K562 (cell line): ENCODE data around the gene GTPBP2. TPM values are rescaled to one million over a fixed set of nuclear protein-coding genes. Genes with fewer than 3 reads are reported as not detected.
A peak's percentile ranks its signal among the peaks of the same experiment; 100 is the strongest.

Experiments
- ARID2 ChIP-seq: fragments of 450-650 bp; IDR thresholded peaks from 2 replicates; pipeline ENCODE4 v1.6.1; 2017; ENCODE audit warnings: antibody characterized with exemption, mild to moderate bottlenecking
- COPS2 ChIP-seq: fragments of 450-650 bp; conservative IDR thresholded peaks from 2 replicates; pipeline ENCODE4 v1.6.1; 2016; ENCODE audit warnings: mild to moderate bottlenecking, moderate library complexity
- CREB1 ChIP-seq, 2 experiments: sonication (generic) in 1 of 2; formaldehyde crosslinking in 1 of 2; IDR thresholded peaks; 2 replicates each; pipeline versions ENCODE4 v1.6.1 to v1.8.0; 2012 to 2022; ENCODE audit warnings: inconsistent platforms in 1 of 2, mild to moderate bottlenecking in 1 of 2, missing genetic modification reagents in 1 of 2, moderate library complexity in 1 of 2
- CREM ChIP-seq: IDR thresholded peaks from 2 replicates; pipeline ENCODE4 v1.6.1; 2014; ENCODE audit warnings: antibody characterized with exemption, low read depth
- FOXJ2 ChIP-seq: fragments of 200-800 bp; sonication (Bioruptor generic); IDR thresholded peaks from 2 replicates; pipeline ENCODE4 v1.6.1; 2016; ENCODE audit warnings: missing genetic modification characterization, missing compliant biosample characterization
- HCFC1 ChIP-seq: IDR thresholded peaks from 2 replicates; pipeline ENCODE4 v1.6.1; 2012; ENCODE audit warnings: low read depth, low read length, improper control_type of control experiment
- HMGN3 ChIP-seq: IDR thresholded peaks from 2 replicates; pipeline ENCODE4 v1.6.1; 2011; ENCODE audit warnings: borderline replicate concordance, low read depth, mild to moderate bottlenecking, mixed read lengths, low read length; ENCODE audit not compliant: insufficient read length; ENCODE audit errors: extremely low read depth
- HNRNPLL ChIP-seq: fragments of 200-400 bp; formaldehyde crosslinking; IDR thresholded peaks from 2 replicates; pipeline ENCODE4 v1.6.1; 2017; ENCODE audit warnings: low read length, low read depth, mild to moderate bottlenecking; ENCODE audit not compliant: poor library complexity, severe bottlenecking
- HNRNPUL1 ChIP-seq: fragments of 200-400 bp; formaldehyde crosslinking; IDR thresholded peaks from 2 replicates; pipeline ENCODE4 v1.6.1; 2017; ENCODE audit warnings: low read length
- MAZ ChIP-seq, 2 experiments: fragments of 450-650 bp in 1 of 2; sonication (generic) in 1 of 2; formaldehyde crosslinking; IDR thresholded peaks in 1 of 2; conservative IDR thresholded peaks in 1 of 2; 2 replicates each; pipeline versions ENCODE4 v1.4.0 to v1.5.0; 2020; ENCODE audit warnings: mild to moderate bottlenecking in 1 of 2, missing genetic modification reagents in 1 of 2
- NR2C2 ChIP-seq, 2 experiments: fragments of 200-800 bp in 1 of 2; sonication (Bioruptor generic) in 1 of 2; sonication (generic) in 1 of 2; formaldehyde crosslinking in 1 of 2; IDR thresholded peaks; 2 replicates each; pipeline versions ENCODE4 v1.6.1 to v1.8.0; 2016 to 2022; ENCODE audit warnings: mild to moderate bottlenecking in 1 of 2, missing compliant biosample characterization in 1 of 2, missing genetic modification characterization in 1 of 2, missing genetic modification reagents in 1 of 2
- PHF20 ChIP-seq: fragments of 450-650 bp; IDR thresholded peaks from 2 replicates; pipeline ENCODE4 v1.6.1; 2018; ENCODE audit not compliant: partially characterized antibody
- RBFOX2 ChIP-seq: fragments of 200-400 bp; formaldehyde crosslinking; IDR thresholded peaks from 2 replicates; pipeline ENCODE4 v1.6.1; 2017; ENCODE audit warnings: low read depth, mild to moderate bottlenecking, low read length, moderate library complexity
- RBM22 ChIP-seq: fragments of 200-400 bp; formaldehyde crosslinking; IDR thresholded peaks from 2 replicates; pipeline ENCODE4 v1.6.1; 2018; ENCODE audit warnings: low read length, low read depth; ENCODE audit not compliant: poor library complexity, severe bottlenecking
- TCF7L2 ChIP-seq: fragments of 150-350 bp; IDR thresholded peaks from 2 replicates; pipeline ENCODE4 v1.6.1; 2016; ENCODE audit warnings: low read depth, mild to moderate bottlenecking, low read length, moderate library complexity
- ZFPM2 ChIP-seq: fragments of 250-450 bp; sonication (Bioruptor Pico); IDR thresholded peaks from 2 replicates; pipeline ENCODE4 v1.5.1; 2022; ENCODE audit warnings: mild to moderate bottlenecking
- ZNF197 ChIP-seq: fragments of 200-800 bp; sonication (Bioruptor generic); IDR thresholded peaks from 2 replicates; pipeline ENCODE4 v1.6.1; 2016; ENCODE audit warnings: low read depth, missing genetic modification characterization, missing compliant biosample characterization
- ZNF584 ChIP-seq: fragments of 200-800 bp; sonication (Bioruptor generic); IDR thresholded peaks from 2 replicates; pipeline ENCODE4 v1.6.1; 2016; ENCODE audit warnings: low read depth, mild to moderate bottlenecking, missing genetic modification characterization, missing compliant biosample characterization
- ZNF589 ChIP-seq: fragments of 200-800 bp; sonication (Bioruptor generic); IDR thresholded peaks from 2 replicates; pipeline ENCODE4 v1.6.1; 2016; ENCODE audit warnings: low read depth, missing genetic modification characterization, missing compliant biosample characterization
- ZNF76 ChIP-seq: fragments of 250-450 bp; sonication (Bioruptor Pico); IDR thresholded peaks from 2 replicates; pipeline ENCODE4 v1.4.0; 2020; ENCODE audit warnings: mild to moderate bottlenecking, moderate library complexity, borderline replicate concordance
- ZNF79 ChIP-seq: fragments of 250-450 bp; sonication (Bioruptor Pico); IDR thresholded peaks from 2 replicates; pipeline ENCODE4 v1.4.0; 2020; ENCODE audit warnings: low read depth, mild to moderate bottlenecking, moderate library complexity
- polyA plus RNA-seq, 8 experiments: library from polyadenylated mRNA; depleted of rRNA in 4 of 8; stranded (reverse) in 5 of 8; unstranded in 3 of 8; fragments of >200 nt; fragmentation: Nextera tagmentation in 2 of 8; fragmentation: Illumina TruSeq in 1 of 8; extraction: Ambion mirVana in 2 of 8; extraction: Trizol in 1 of 8; gene quantifications; 2 replicates each; pipeline versions ENCODE4 v1.2.1 to v1.2.3, GENCODE V29; 2011 to 2014; ENCODE audit warnings: inconsistent platforms in 1 of 8, missing spikeins in 1 of 8
- total RNA-seq, 7 experiments: library from RNA; depleted of rRNA in 6 of 7; stranded (reverse); fragments of >200 nt in 6 of 7; fragmentation: Illumina TruSeq in 2 of 7; extraction: Trizol in 2 of 7; gene quantifications; 2 replicates each; pipeline versions ENCODE4 v1.2.1 to v1.2.3, GENCODE V29; 2011 to 2021; ENCODE audit warnings: low replicate concordance in 1 of 7
- TF ChIP-seq, protein P1 (sequence below): sonication (generic); formaldehyde crosslinking; IDR thresholded peaks from 2 replicates; pipeline ENCODE4 v1.8.0; 2022; ENCODE audit warnings: mild to moderate bottlenecking, missing genetic modification reagents
- TF ChIP-seq, protein P2 (sequence below): IDR thresholded peaks from 2 replicates; pipeline ENCODE4 v1.6.1; 2011; ENCODE audit not compliant: insufficient read length; ENCODE audit errors: extremely low read depth
- TF ChIP-seq, protein P3 (sequence below): fragments of 250-450 bp; sonication (Bioruptor Pico); IDR thresholded peaks from 2 replicates; pipeline ENCODE4 v1.4.0; 2020; ENCODE audit warnings: mild to moderate bottlenecking
- TF ChIP-seq, protein P4 (sequence below): fragments of 250-450 bp; sonication (Bioruptor Pico); IDR thresholded peaks from 2 replicates; pipeline ENCODE4 v1.4.0; 2020

Gene GTPBP2
- total and polyA plus RNA-seq, 9 of the 15 experiments (the other 6 are each of a cell fraction or from before 2014, with no cell fraction given): 48.4 to 196 (median 111) TPM

DNA sequence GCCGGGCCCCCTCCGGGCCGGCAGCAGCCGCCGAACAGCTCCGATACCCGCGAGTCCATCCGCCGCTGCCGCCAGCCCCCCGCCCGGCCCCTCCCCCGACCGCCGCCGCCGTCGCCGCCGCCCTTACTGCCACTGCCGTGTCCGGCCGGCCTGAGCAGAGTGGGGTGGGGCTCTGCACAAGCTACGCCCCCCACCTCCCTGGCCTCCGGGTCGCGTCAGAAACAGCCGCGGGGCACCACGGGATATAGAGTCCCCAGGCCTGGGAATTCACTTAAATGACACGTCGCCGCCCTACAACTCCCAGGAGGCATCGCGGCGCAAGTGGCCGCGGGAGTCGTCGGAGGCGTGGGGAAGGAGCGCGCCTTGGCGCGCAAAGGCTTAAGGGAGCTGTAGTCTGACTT lies at the start of gene GTPBP2 (continued):
- peak; percentile 71 for TF ChIP-seq HNRNPLL
- TF ChIP-seq ZNF76 (CRISPR knock-in tag): no peak
- peak; percentile 88; the same call in 1 of the 2 replicates for TF ChIP-seq FOXJ2
- TF ChIP-seq ZFPM2 (CRISPR knock-in tag): no peak
- no peak for TF ChIP-seq HNRNPUL1
- TF ChIP-seq, protein P1, sequence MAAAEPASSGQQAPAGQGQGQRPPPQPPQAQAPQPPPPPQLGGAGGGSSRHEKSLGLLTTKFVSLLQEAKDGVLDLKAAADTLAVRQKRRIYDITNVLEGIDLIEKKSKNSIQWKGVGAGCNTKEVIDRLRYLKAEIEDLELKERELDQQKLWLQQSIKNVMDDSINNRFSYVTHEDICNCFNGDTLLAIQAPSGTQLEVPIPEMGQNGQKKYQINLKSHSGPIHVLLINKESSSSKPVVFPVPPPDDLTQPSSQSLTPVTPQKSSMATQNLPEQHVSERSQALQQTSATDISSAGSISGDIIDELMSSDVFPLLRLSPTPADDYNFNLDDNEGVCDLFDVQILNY: 0 out of 2 replicates have a peak, but pooled peaks have one; percentile 2
- peak; percentile 96 for TF ChIP-seq CREB1 (IDR thresholded peaks at IDR 0.05)
- peak; percentile 92 for TF ChIP-seq CREB1 (CRISPR knock-in tag; IDR thresholded peaks at IDR 0.05)
- TF ChIP-seq RBM22: peak; percentile 67
- TF ChIP-seq COPS2: no peak
- TF ChIP-seq RBFOX2: peak; percentile 91
- no peak for TF ChIP-seq ZNF79 (CRISPR knock-in tag)
- TF ChIP-seq HCFC1: peak; percentile 99
- TF ChIP-seq TCF7L2: no peak
- TF ChIP-seq ZNF584 (CRISPR knock-in tag): 0 out of 2 replicates have a peak, but pooled peaks have one; percentile 46
- no peak for TF ChIP-seq ARID2
- peak; percentile 84 for TF ChIP-seq NR2C2 (CRISPR knock-in tag; IDR thresholded peaks at IDR 0.05)
- TF ChIP-seq NR2C2 (tag; IDR thresholded peaks at IDR 0.05): no peak
- TF ChIP-seq MAZ (CRISPR knock-in tag; conservative IDR thresholded peaks at IDR 0.05 in 1 of 2, IDR thresholded peaks at IDR 0.05 in 1 of 2): peak in 1 of 2 experiments; percentile 78; a peak in 2 of 4 replicates
- TF ChIP-seq, protein P2, sequence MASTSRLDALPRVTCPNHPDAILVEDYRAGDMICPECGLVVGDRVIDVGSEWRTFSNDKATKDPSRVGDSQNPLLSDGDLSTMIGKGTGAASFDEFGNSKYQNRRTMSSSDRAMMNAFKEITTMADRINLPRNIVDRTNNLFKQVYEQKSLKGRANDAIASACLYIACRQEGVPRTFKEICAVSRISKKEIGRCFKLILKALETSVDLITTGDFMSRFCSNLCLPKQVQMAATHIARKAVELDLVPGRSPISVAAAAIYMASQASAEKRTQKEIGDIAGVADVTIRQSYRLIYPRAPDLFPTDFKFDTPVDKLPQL: no peak
- TF ChIP-seq, protein P3, sequence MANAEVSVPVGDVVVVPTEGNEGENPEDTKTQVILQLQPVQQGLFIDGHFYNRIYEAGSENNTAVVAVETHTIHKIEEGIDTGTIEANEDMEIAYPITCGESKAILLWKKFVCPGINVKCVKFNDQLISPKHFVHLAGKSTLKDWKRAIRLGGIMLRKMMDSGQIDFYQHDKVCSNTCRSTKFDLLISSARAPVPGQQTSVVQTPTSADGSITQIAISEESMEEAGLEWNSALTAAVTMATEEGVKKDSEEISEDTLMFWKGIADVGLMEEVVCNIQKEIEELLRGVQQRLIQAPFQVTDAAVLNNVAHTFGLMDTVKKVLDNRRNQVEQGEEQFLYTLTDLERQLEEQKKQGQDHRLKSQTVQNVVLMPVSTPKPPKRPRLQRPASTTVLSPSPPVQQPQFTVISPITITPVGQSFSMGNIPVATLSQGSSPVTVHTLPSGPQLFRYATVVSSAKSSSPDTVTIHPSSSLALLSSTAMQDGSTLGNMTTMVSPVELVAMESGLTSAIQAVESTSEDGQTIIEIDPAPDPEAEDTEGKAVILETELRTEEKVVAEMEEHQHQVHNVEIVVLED (CRISPR knock-in tag): peak; percentile 92
- TF ChIP-seq PHF20: no peak
- TF ChIP-seq, protein P4, sequence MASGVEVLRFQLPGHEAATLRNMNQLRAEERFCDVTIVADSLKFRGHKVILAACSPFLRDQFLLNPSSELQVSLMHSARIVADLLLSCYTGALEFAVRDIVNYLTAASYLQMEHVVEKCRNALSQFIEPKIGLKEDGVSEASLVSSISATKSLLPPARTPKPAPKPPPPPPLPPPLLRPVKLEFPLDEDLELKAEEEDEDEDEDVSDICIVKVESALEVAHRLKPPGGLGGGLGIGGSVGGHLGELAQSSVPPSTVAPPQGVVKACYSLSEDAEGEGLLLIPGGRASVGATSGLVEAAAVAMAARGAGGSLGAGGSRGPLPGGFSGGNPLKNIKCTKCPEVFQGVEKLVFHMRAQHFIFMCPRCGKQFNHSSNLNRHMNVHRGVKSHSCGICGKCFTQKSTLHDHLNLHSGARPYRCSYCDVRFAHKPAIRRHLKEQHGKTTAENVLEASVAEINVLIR (CRISPR knock-in tag): peak; percentile 88
- 0 out of 2 replicates have a peak, but pooled peaks have one; percentile 58 for TF ChIP-seq ZNF589 (CRISPR knock-in tag)
- TF ChIP-seq ZNF197 (CRISPR knock-in tag): peak; percentile 94
- peak; percentile 91 for TF ChIP-seq HMGN3
- TF ChIP-seq CREM: peak; percentile 97
